Activated B cell treated with CpG ODN at 0.5 μM for 24 hours (primary cell): Measurements from ENCODE around the gene NKD2. TPM values are rescaled to one million over a fixed set of nuclear protein-coding genes. Genes with fewer than 3 reads are reported as not detected.

ENCODE experiments used
- ATAC-seq: fragments of 200-7000 bp; cut with Tn5 transposase; one replicate; pipeline ENCODE4 v1.10.0; 2021; ENCODE audit warnings: low read depth, mild to moderate bottlenecking, moderate library complexity
- CTCF ChIA-PET: fragments of 350-600 bp; sonication (Branson Sonifier 250); formaldehyde crosslinking; loops from one replicate; lab custom pipeline; 2021; ENCODE audit warnings: antibody characterized with exemption; lab: Charles Lee
- POLR2A ChIA-PET: fragments of 350-600 bp; sonication (Branson Sonifier 250); formaldehyde crosslinking; loops from one replicate; lab custom pipeline; 2021; ENCODE audit warnings: antibody characterized with exemption; lab: Charles Lee
- DNase-seq: peaks from one replicate; pipeline ENCODE4 v3.0.0; 2022
- H3K27ac Mint-ChIP-seq: one replicate; pipeline ENCODE4 v1.8.0; 2020; ENCODE audit warnings: mixed read lengths
- H3K27me3 Mint-ChIP-seq: one replicate; pipeline ENCODE4 v1.8.0; 2021; ENCODE audit warnings: mixed read lengths
- H3K36me3 Mint-ChIP-seq: one replicate; pipeline ENCODE4 v1.8.0; 2021; ENCODE audit warnings: low read depth, mixed read lengths
- H3K4me1 Mint-ChIP-seq: one replicate; pipeline ENCODE4 v1.8.0; 2021; ENCODE audit warnings: mixed read lengths
- H3K4me3 Mint-ChIP-seq: one replicate; pipeline ENCODE4 v1.8.0; 2020; ENCODE audit warnings: mild to moderate bottlenecking, mixed read lengths
- H3K9me3 Mint-ChIP-seq: one replicate; pipeline ENCODE4 v1.8.0; 2020; ENCODE audit warnings: mixed read lengths
- intact Hi-C: fragments of 100-400 bp; cut with micrococcal nuclease; formaldehyde crosslinking; loops from one replicate; pipeline ENCODE4 v1.15.1; 2024
- total RNA-seq: library from RNA; stranded (reverse); gene quantifications from 2 replicates; pipeline ENCODE4 v1.2.3, GENCODE V29; 2022
- TF ChIP-seq, protein P1 (sequence below): fragments of 200-600 bp; IDR thresholded peaks from one replicate; pipeline ENCODE4 v1.8.0; 2022; ENCODE audit warnings: antibody characterized with exemption, mild to moderate bottlenecking

The NKD2 gene
- total RNA-seq, 1 donor from 2014 or later = 0.16 TPM

DNA sequence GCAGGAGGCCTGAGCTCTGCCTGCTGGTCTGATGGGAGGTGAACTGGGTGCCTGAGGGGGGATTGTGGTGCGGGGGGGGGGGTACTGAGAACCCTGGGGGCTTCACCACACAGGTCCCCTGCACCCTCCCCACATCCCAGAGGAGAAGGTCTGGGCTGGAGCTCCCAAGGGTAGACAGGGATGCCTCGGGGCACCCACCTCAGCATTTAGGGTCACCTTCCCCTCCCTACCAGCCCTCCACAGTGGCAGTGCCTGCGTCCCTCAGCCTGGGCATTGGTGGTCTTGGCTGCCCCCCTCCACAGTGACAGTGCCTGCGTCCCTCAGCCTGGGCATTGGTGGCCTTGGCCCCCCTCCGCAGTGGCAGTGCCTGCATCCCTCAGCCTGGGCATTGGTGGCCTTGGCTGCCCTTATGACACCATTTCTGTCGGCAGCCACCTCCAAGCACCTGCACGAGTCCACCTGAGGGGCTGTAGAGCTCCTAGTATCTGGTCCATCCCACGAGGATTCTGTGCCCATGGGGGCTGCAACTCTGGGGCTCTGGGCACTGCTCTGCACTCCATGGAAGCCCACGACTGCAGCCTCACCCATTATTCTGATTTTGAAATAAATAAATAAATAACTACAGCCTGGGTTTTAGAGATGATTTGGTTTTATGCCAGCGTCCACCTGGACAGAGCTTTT lies 21.5 kb downstream of the NKD2 start:
- intact Hi-C loops = no loop called here
- ChIA-PET CTCF (no interaction called here), POLR2A (interaction anchor here (0.6 kb wide), 1 partner anchor 109 kb away, joined by 5 read pairs; no protein-coding TSS in a partner anchor)
- peaks cover 5% of the 10 kb centered on the region for H3K27me3 Mint-ChIP-seq
- no peak for DNase-seq
- H3K4me3 Mint-ChIP-seq = no peak overlapping the region
- H3K27ac Mint-ChIP-seq = no peak overlapping the region
- no peaks in the 10 kb centered on the region for H3K36me3 Mint-ChIP-seq
- no peaks in the 10 kb centered on the region for H3K4me1 Mint-ChIP-seq
- TF ChIP-seq, protein P1, sequence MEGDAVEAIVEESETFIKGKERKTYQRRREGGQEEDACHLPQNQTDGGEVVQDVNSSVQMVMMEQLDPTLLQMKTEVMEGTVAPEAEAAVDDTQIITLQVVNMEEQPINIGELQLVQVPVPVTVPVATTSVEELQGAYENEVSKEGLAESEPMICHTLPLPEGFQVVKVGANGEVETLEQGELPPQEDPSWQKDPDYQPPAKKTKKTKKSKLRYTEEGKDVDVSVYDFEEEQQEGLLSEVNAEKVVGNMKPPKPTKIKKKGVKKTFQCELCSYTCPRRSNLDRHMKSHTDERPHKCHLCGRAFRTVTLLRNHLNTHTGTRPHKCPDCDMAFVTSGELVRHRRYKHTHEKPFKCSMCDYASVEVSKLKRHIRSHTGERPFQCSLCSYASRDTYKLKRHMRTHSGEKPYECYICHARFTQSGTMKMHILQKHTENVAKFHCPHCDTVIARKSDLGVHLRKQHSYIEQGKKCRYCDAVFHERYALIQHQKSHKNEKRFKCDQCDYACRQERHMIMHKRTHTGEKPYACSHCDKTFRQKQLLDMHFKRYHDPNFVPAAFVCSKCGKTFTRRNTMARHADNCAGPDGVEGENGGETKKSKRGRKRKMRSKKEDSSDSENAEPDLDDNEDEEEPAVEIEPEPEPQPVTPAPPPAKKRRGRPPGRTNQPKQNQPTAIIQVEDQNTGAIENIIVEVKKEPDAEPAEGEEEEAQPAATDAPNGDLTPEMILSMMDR = no peak
- H3K9me3 Mint-ChIP-seq = no peaks in the 10 kb centered on the region
- ATAC-seq = no peak

DNA sequence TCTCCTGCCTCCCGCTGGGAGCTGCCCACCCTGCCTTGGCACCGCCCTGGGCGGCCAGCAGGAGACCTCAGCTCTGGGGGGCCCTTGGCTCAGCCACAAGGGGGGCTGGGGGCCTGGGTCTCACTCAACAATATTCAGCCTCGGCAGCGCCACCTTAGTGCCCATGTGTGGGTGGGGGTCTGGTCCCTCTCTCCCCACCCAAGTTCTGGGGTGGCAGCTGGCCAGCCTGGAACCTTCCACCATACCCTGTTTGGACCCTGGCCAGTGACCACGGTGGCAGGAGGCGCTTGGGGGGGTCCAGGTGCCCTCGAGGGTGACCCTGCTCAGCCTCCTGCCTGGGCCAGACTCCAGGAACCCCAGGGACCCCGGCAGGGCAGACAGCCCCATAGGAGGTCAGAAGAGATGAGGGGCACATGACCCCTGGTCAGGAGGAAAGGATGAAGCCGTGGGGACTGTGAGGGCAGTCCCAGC lies 22.2 kb downstream of the NKD2 start:
- POLR2A ChIA-PET = no interaction called here
- Mint-ChIP-seq H3K4me3 (no peak overlapping the region), H3K36me3 (no peaks in the 10 kb centered on the region), H3K27me3 (peaks cover 5% of the 10 kb centered on the region), H3K27ac (no peak overlapping the region), H3K9me3 (no peaks in the 10 kb centered on the region), H3K4me1 (no peaks in the 10 kb centered on the region)
- CTCF ChIA-PET = no interaction called here
- ATAC-seq (no peak), DNase-seq (no peak)
- intact Hi-C loops = no loop called here
- TF ChIP-seq, protein P1 = no peak

DNA sequence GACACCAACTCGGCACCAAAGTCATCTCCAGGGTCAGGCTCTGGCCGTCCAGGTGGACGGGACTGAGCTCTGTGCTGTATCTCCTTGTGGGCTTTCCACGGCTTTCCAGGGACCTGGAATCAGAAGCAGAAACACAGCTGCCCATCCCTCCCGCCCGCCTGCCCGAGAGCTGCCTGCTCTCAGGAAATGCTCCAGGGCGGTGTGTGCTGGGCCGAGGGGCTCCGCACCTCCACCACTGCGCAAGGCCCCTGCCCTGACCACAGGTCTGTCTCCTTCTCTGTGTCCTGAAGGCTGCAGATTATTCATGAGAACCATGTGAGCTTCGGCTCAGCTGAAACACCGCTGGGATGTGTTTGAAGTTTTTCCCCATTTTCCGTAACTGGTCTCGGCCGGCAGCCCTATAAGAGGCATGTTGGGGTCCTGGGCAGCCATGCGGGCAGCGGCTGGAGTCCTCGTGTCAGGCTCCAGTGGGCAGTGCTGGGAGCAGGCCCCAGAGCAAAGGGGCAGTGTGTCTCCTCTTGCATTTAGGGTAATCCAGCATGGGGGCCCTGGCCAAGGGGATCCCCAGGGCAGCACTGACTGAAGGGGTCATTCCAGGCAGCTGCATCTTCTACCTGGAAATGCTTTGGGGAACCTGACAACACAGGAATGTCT lies 22.8 kb downstream of the NKD2 start:
- H3K4me3 Mint-ChIP-seq = no peak overlapping the region
- H3K27me3 Mint-ChIP-seq = peaks cover 6% of the 10 kb centered on the region
- ATAC-seq = no peak
- no peak for DNase-seq
- H3K9me3 Mint-ChIP-seq = no peaks in the 10 kb centered on the region
- TF ChIP-seq, protein P1 = no peak
- H3K27ac Mint-ChIP-seq = no peak overlapping the region
- ChIA-PET POLR2A (no interaction called here), CTCF (no interaction called here)
- intact Hi-C loops = no loop called here
- H3K4me1 Mint-ChIP-seq = no peaks in the 10 kb centered on the region
- no peaks in the 10 kb centered on the region for H3K36me3 Mint-ChIP-seq

DNA sequence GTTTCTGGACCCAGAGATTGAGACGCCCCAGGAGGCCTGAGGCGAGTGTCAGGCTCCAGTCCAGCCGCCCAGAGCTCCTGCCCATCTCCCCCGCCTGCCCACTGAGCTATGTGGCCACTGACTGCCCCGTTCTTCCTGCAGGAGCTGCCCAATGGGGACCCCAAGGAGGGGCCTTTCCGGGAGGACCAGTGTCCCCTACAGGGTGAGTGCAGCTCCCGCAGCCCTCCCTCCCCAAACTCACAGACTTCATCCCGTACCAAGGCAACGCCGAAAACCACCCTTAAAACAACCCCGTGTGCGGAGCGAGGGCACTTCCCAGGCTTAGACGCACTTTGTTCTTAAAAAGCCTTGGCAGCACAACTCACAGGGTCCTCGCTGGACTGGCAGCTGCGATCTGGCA lies 23.4 kb downstream of the NKD2 start:
- H3K9me3 Mint-ChIP-seq = no peaks in the 10 kb centered on the region
- ChIA-PET CTCF (no interaction called here), POLR2A (no interaction called here)
- no peaks in the 10 kb centered on the region for H3K36me3 Mint-ChIP-seq
- intact Hi-C loops = no loop called here
- H3K4me1 Mint-ChIP-seq = no peaks in the 10 kb centered on the region
- peaks cover 8% of the 10 kb centered on the region for H3K27me3 Mint-ChIP-seq
- no peak overlapping the region for H3K4me3 Mint-ChIP-seq
- DNase-seq (no peak), ATAC-seq (no peak)
- TF ChIP-seq, protein P1 = no peak
- no peak overlapping the region for H3K27ac Mint-ChIP-seq

DNA sequence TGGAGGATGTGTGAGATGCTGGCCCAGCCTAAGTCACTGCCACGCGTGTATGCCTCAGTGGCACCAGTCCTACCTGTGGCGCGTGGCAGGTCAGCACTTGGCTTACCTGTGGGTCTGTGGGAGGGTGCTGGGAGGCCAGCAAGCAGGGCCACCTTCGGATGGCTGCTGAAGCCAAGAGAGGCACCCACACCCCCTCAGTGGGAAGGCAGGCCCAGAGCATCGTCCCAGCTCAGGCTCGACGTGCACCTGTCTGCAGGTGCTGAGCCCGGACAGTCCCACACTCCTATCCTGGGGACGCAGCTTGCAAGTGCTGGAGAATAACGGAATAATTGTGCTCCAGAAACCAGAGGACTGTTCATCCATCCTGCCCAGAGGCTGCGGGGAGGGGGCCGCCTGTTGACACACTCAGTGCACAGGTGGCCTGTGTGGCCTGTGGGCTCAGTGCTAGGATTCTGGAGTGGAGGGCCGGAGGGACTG lies 24.0 kb downstream of the NKD2 start:
- Mint-ChIP-seq H3K4me3 (no peak overlapping the region), H3K4me1 (no peaks in the 10 kb centered on the region), H3K27ac (no peak overlapping the region), H3K9me3 (no peaks in the 10 kb centered on the region), H3K27me3 (peaks cover 8% of the 10 kb centered on the region), H3K36me3 (no peaks in the 10 kb centered on the region)
- POLR2A ChIA-PET = no interaction called here
- CTCF ChIA-PET = no interaction called here
- no peak for ATAC-seq
- DNase-seq = no peak
- intact Hi-C loops = no loop called here
- TF ChIP-seq, protein P1 = no peak
